A549 treated with RU486 at 1 μM for 4 hours (cell line): ENCODE measurements around the gene TCP10L. TPM values are rescaled to one million over a fixed set of nuclear protein-coding genes. Genes with fewer than 3 reads are reported as not detected.

Experiments used
- total RNA-seq: library from RNA; stranded (reverse); fragments of 200-300 nt; extraction: Qiagen RNA extraction; gene quantifications from 5 replicates; pipeline ENCODE4 v1.2.3, GENCODE V29; 2022; ENCODE audit warnings: low read depth

TCP10L gene, protein sequence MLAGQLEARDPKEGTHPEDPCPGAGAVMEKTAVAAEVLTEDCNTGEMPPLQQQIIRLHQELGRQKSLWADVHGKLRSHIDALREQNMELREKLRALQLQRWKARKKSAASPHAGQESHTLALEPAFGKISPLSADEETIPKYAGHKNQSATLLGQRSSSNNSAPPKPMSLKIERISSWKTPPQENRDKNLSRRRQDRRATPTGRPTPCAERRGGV
- total RNA-seq, result 0.35 to 1.2 TPM (median 0.70 TPM) in 5 replicates

GRCh38 chr21:32585042-32585710 is at the start of gene TCP10L:
Gene TCP10L, minus strand, starts transcription at chr21:32585523. Its CDS starts 1,219 bp downstream, at chr21:32584304.

DNA sequence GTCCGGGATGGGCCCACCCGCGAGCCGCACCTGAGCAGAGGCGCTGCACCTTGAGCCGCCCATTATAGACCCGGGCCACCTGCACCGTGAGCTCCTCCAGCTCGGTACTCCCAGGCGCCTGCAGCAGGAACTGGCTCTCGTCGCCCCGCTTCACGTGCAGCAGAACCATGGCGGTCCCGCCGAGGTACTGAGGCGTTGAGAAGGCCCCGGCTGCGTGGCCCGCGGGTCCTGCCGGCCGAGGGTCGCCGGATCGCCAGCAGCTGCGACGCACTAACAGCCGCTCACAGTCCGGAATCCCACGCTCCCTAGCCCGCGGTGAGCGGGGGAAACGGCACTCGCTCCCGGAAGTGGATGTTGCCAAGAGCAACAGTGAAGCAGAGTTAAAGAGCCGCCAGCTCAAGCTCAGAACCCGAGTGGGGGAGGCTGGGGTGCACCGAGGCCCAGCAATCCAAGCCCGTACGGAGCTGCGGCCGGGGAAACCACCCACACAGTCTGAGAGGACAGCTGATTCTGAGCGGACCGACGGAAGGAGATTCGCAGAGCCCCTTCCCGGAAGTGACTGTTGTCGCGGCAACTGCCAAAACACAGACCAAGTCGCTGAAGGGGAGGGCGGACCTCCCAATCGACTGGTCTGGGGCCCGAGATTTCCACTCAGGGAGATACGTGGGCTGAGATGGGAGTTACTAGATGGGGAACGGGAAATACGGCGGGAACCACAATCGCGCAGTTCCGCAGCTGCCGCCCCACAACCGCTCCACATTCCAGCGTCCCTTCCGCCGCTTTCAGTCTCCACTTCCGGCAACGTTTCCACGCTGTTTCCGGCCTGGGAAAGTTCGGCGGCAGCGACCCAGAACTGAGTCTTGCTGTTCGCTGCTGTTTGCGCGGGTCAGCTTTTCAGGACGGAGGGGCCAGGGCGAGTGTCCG is 27.0 kb upstream of the TCP10L start, which contains the start of gene CFAP298:
Gene CFAP298, minus strand, starts transcription at position 303 of the 924 bp plus-strand sequence. Its CDS starts 134 bp downstream, at position 169.

Other genes starting within 250 kb of the TCP10L start
- 10.6 to 13.3 TPM (median 12.4 TPM) in 5 replicates for gene URB1, start 192.5 kb downstream of the TCP10L start, total RNA-seq
- gene EVA1C, start 172.8 kb downstream of the TCP10L start, total RNA-seq, result 36.8 to 61.2 TPM (median 41.7 TPM) in 5 replicates
- 28.0 to 39.9 TPM (median 31.6 TPM) in 5 replicates for gene CFAP298, start 26.9 kb upstream of the TCP10L start, total RNA-seq
- gene SYNJ1, start 142.5 kb upstream of the TCP10L start, total RNA-seq, result 1.7 to 2.8 TPM (median 2.4 TPM) in 5 replicates
- gene PAXBP1, start 186.2 kb upstream of the TCP10L start, total RNA-seq, result 8.8 to 16.5 TPM (median 14.8 TPM) in 5 replicates